Activated CD8-positive, alpha-beta memory T cell treated with anti-CD3 and anti-CD28 coated beads for 4 hours (primary cell): ENCODE data around the gene ZGRF1.
"Not testable (repeated sequence)": the region's sequence is repeated elsewhere in the genome, so short reads cannot be mapped to it uniquely, and the experiment has no call there.

Source experiments
- DNase-seq, 2 donors: peaks; one replicate each; pipeline ENCODE4 v3.0.0-alpha.2; 2020; ENCODE audit warnings: low read depth in 2 of 2

Gene ZGRF1

GRCh38 chr4:112644595-112645535 is 8.2 kb upstream of the ZGRF1 start:
- not testable (repeated sequence) for DNase-seq

- DNase-seq, result no peak
Observed at GRCh38 chr4:112642526-112642925, 5.8 kb upstream of the ZGRF1 start.

GRCh38 chr4:112637552-112637866 is 800 bp upstream of the ZGRF1 start:
- DNase-seq, result no peak

GRCh38 chr4:112633477-112634235 is 3.1 kb downstream of the ZGRF1 start:
- DNase-seq, result no peak

GRCh38 chr4:112626228-112626627 is 10.5 kb downstream of the ZGRF1 start:
- DNase-seq, result no peak

- DNase-seq, result no peak
Observed at GRCh38 chr4:112616984-112617383, 19.7 kb downstream of the ZGRF1 start.

- not testable (repeated sequence) for DNase-seq
Observed at GRCh38 chr4:112612814-112613213, 23.9 kb downstream of the ZGRF1 start.

- no peak for DNase-seq
Observed at GRCh38 chr4:112604589-112604988, 32.1 kb downstream of the ZGRF1 start.

- DNase-seq, result no peak
Observed at GRCh38 chr4:112594993-112595392, 41.7 kb downstream of the ZGRF1 start.

- no peak for DNase-seq
Observed at GRCh38 chr4:112593438-112594133, 43.1 kb downstream of the ZGRF1 start.

GRCh38 chr4:112592717-112593116 is 44.0 kb downstream of the ZGRF1 start:
- DNase-seq, result no peak

GRCh38 chr4:112591593-112591992 is 45.1 kb downstream of the ZGRF1 start:
- no peak for DNase-seq

- DNase-seq, result no peak
Observed at GRCh38 chr4:112589206-112589605, 47.5 kb downstream of the ZGRF1 start.

GRCh38 chr4:112585977-112586736 is 50.6 kb downstream of the ZGRF1 start:
- no peak for DNase-seq

- no peak for DNase-seq
Observed at GRCh38 chr4:112567536-112567935, 69.2 kb downstream of the ZGRF1 start.

GRCh38 chr4:112564706-112565270 is 71.9 kb downstream of the ZGRF1 start:
- DNase-seq, result no peak

GRCh38 chr4:112563431-112564200 is 73.1 kb downstream of the ZGRF1 start:
- no peak for DNase-seq

GRCh38 chr4:112562254-112562879 is 74.3 kb downstream of the ZGRF1 start:
- no peak for DNase-seq

GRCh38 chr4:112560084-112560483 is 76.6 kb downstream of the ZGRF1 start:
- DNase-seq, result no peak

GRCh38 chr4:112559053-112559452 is 77.7 kb downstream of the ZGRF1 start:
- no peak for DNase-seq
